Measurements from ENCODE around the gene BIRC6.
A peak's percentile ranks its signal among the peaks of the same experiment; 100 is the strongest.
"Not testable (repeated sequence)": the region's sequence is repeated elsewhere in the genome, so short reads cannot be mapped to it uniquely, and the experiment has no call there.

BIRC6 gene, protein sequence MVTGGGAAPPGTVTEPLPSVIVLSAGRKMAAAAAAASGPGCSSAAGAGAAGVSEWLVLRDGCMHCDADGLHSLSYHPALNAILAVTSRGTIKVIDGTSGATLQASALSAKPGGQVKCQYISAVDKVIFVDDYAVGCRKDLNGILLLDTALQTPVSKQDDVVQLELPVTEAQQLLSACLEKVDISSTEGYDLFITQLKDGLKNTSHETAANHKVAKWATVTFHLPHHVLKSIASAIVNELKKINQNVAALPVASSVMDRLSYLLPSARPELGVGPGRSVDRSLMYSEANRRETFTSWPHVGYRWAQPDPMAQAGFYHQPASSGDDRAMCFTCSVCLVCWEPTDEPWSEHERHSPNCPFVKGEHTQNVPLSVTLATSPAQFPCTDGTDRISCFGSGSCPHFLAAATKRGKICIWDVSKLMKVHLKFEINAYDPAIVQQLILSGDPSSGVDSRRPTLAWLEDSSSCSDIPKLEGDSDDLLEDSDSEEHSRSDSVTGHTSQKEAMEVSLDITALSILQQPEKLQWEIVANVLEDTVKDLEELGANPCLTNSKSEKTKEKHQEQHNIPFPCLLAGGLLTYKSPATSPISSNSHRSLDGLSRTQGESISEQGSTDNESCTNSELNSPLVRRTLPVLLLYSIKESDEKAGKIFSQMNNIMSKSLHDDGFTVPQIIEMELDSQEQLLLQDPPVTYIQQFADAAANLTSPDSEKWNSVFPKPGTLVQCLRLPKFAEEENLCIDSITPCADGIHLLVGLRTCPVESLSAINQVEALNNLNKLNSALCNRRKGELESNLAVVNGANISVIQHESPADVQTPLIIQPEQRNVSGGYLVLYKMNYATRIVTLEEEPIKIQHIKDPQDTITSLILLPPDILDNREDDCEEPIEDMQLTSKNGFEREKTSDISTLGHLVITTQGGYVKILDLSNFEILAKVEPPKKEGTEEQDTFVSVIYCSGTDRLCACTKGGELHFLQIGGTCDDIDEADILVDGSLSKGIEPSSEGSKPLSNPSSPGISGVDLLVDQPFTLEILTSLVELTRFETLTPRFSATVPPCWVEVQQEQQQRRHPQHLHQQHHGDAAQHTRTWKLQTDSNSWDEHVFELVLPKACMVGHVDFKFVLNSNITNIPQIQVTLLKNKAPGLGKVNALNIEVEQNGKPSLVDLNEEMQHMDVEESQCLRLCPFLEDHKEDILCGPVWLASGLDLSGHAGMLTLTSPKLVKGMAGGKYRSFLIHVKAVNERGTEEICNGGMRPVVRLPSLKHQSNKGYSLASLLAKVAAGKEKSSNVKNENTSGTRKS (N-terminal part only)

GRCh38 chr2:32356681-32357317, at the start of gene BIRC6:
TSS of gene BIRC6 (plus strand) at chr2:32357023. CDS start at chr2:32357162, 139 bp downstream.
- DNase-seq = peak; percentile 93

DNA sequence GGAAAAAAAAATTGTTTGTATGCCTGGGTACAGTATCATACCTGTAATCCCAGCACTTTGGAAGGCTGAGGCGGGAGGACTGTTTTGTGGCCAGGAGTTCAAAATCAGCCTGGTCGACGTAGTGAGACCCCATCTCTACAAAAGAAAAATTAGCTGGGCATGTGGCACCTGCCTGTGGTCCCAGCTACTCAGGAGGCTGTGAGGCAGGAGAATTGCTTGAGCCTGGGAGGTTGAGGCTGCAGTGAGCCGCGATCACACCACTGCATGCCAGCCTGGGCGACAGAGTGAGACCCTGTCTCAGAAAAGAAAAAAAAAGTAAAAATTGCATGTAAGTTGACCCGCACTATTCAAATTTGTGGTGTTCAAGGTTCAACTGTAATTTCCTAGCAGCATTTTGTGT, 46.2 kb upstream of the BIRC6 start:
- no peak for DNase-seq

- no peak for DNase-seq
These were observed 41.9 kb upstream of the BIRC6 start for GRCh38 chr2:32314886-32315285.

DNA sequence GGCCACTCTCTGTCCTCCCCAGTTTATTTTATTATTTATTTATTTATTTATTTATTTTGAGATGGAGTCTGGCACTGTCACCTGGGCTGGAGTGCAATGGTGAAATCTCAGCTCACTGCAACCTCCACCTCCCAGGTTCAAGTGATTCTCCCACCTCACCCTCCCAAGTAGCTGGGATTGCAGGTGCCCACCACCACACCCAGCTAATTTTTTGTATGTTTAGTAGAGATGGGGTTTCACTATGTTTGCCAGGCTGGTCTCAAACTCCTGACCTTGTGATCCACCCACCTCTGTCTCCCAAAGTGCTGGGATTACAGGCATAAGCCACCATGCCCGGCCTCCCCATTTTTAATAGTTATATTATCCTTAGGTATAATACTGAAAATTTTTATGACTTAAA, 28.1 kb upstream of the BIRC6 start:
- not testable (repeated sequence) for DNase-seq

GRCh38 chr2:32329180-32329980, 27.4 kb upstream of the BIRC6 start:
- not testable (repeated sequence) for DNase-seq

GRCh38 chr2:32330136-32330535, 26.7 kb upstream of the BIRC6 start:
- DNase-seq = no peak

- DNase-seq = no peak
These were observed 14.0 kb upstream of the BIRC6 start for GRCh38 chr2:32342801-32343200.

DNA sequence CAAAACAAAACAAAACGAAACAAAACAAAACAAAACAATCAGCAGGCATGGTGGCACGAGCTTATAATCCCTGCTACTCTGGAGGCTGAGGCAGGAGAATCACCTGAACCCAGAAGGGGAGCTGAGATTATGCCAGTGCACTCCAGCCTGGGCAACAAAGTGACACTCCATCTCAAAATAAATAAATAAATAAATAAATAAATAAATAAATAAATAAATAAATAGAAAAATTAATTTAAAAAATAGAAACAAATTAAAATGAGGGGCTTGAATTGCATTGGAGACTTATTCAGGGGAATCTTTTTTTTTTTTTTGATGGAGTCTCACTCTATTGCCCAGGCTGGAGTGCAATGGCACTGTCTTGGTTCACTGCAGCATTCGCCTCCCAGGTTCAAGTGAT, 6.0 kb upstream of the BIRC6 start:
- not testable (repeated sequence) for DNase-seq

DNA sequence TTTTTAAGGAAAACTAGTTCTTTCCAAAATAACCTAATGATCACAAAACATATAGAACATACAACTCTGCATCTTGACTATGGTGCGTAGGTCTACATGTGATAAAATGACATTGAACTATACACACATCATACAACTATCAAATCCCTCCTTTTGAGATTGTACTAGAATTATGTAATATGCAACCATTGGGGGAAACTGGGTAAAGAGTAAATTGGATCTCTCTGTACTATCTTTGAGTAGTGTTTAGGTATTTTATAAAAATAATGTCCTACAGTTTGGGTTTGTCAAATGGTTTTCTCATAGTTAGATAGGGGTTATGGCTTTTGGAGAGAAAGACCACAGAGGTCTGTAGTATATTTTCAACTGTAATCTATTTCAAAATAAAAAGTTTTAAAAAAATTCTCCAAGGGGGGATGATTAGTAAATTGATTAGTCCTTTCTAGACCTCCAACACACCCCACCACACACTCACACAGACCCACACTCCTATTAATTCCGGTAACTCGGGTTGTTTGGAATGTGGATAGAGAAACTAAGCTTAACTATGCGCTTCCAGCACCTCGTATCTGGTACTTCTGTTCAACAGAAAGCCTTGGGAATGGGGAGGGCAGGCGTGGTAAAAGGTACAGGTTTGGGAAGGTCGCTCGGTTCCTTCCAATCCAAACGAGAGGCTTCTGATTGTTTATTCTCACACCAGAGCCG, 695 bp upstream of the BIRC6 start:
- no peak for DNase-seq

DNA sequence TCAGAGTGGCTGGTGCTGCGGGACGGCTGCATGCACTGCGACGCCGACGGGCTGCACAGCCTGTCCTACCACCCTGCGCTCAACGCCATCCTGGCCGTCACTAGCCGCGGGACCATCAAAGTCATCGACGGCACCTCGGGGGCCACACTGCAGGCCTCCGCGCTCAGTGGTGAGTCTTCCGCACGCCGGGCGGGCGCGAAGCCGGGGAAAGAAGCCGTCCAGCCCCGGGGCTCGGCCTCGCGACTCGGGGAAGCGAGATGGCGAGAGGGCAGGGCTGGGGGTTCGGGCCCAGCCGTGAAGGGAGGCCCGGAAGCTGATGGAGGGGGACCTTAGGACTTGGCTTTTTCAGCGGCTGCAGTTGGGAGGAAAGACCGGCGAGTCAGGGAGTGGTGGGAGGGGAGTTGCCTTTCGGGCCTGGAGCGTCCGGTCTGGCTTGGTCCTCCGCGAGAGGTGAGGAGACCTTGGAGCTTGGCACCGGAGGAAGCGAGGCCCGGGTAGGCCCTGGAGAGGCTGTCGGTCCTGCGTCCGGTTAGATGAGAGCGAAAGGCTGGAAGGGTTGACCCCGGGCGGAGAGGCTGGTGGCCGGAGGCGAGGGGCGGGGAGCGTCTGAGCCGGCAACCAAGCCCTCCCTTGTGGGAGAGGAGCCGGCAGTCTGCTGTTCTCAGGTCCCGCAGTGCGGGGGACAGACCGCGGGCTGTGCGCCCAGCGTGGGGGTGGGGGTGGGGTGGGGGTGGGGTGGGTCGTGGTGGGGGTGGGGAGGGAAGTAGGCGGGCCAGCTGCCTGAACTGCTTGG, 691 bp downstream of the BIRC6 start:
- DNase-seq = no peak

- DNase-seq = no peak
These were observed 1.3 kb downstream of the BIRC6 start for GRCh38 chr2:32358111-32358482.

DNA sequence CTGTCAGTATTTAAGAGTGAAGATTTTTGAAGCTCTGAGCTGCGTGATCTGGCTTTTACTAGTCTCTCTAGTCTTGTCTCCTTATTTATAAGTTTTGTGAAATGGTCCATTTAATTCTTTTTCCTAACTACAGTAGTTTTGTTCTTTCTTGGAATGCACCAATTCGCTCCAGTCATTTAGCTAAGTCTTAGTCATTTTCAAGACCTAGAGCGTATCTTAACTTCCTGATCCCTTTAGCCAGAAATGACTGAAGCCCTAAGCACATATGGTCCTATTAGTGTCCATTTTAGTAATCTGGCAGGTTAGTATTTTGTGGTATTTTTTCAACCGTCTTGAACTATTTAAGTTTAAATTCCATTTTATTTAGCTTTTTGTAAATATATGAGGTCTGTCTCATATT, 3.6 kb downstream of the BIRC6 start:
- no peak for DNase-seq

DNA sequence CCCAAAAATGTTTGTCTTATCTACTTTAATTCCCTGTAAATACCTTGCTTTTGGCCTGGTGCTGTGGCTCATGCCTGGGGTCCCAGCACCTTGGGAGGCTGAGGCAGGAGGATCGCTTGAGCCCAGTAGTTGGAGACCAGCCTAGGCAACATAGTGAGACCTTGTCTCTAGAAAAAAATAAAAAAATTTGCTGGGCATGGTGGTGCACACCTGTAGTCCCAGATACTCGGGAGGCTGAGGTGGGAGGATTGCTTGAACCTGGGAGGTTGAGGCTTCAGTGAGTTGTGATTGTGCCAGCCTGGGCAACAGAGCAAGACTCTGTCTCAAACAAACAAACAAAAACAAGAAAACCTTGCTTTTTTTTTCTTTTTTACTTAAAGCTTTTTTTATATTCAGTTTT, 6.2 kb downstream of the BIRC6 start:
- not testable (repeated sequence) for DNase-seq

DNA sequence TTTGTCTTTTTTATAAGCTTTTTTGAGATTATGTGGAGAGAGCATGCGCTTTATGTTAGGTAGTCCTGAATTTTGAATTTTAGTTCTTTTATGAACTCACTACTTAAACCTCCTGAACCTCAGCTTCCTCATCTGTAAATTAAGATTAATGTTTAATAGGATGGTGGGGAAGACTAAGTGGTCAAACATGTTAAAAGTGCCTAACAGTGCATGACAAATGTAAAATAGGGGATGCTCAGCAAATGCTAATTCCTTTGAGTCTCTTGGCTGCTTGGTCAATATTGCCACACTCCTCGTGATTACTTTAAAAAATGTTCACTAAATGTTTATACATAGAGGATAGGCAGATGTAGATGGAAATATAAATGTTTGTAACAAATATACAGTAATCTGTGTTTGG, 6.8 kb downstream of the BIRC6 start:
- DNase-seq = no peak

DNA sequence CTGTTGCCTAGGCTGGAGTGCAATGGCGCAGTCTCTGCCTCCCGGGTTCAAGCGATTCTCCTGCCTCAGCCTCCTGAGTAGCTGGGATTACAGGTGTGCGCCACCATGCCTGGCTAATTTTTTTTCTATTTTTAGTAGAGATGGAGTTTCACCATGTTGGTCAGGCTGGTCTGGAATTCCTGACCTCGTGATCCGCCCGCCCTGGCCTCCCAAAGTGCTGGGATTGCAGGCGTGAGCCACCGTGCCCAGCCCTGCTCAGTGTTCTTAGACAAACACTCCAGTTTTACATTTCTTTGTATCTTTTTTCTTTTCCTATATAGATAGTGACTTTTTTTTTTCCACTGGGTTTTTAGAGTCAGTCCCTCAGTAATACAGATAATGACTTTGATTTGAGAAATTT, 7.5 kb downstream of the BIRC6 start:
- DNase-seq = not testable (repeated sequence)

- not testable (repeated sequence) for DNase-seq
These were observed 8.9 kb downstream of the BIRC6 start for GRCh38 chr2:32365679-32366078.

DNA sequence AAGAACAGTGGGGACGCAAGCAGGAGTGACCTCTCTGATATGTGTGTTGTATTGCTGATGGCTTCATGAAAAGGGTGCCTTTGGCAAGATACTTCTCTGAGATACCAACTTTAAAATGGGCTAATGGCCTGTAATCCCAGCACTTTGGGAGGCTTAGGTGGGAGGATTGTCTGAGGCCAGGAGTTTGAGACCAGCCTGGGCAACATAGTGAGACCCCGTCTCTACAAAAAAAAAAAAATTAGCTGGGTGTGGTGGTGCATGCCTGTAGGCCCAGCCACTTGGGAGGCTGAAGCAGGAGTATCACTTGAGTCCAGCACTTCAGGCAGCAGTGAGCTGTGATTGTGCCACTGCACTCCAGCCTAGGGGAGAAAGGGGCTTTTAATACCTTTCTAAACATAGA, 9.8 kb downstream of the BIRC6 start:
- no peak for DNase-seq

DNA sequence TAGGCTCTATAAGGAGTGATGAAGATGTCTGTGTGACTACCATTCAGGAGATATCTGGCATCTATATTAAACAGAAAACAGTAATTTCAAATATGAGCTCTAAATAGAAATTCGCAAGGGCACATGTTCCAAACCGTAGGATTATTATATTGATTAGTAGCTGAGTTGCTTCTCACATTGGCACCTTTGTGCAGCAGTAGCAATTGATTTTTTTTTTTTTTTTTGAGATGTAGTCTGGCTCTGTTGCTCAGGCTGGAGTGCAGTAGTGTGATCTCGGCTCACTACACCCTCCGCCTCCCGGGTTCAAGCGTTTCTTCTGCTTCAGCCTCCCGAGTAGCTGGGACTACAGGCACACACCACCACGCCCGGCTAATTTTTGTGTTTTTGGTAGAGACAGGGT, 12.4 kb downstream of the BIRC6 start:
- no peak for DNase-seq

- DNase-seq = not testable (repeated sequence)
These were observed 14.1 kb downstream of the BIRC6 start for GRCh38 chr2:32370942-32371341.

DNA sequence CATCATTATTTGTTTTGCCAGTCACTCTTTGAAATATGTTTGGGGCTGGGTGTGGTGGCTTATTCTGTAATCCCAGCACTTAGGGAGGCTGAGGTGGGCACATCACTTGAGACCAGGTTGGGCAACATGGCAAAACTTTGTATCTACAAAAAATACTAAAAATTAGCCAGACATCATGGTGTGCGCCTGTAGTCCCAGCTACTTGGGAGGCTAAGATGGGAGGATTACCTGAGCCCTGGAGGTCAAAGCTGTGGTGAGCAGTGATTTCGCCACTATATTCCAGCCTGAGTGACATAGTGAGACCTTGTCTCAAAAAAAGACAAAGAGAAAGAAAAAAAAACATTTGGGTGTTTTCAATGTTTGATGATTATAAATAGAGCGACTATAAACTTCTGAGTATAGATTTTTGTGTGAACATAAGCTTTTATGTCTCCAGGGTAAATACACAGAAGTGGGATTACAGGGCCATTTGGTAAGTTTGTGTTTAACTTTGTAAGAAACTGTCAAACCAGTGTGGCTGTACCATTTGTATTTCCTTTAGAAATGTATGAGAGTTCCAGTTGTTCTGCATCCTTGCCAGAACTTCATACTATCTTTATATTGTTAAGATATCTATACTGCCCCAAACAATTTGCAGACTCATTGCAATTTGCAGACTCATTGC, 15.8 kb downstream of the BIRC6 start:
- DNase-seq = no peak
